Activated T-helper 17 cell treated with anti-CD3 and anti-CD28 coated beads, Interleukin-2, amount 50 U/mL, for 72 hours (primary cell): ENCODE results near the gene CHST2. TPM values are rescaled to one million over a fixed set of nuclear protein-coding genes. Genes with fewer than 3 reads are reported as not detected.

Experiments
- ATAC-seq: fragments of 150-1000 bp; cut with Tn5 transposase; replicated peaks from 2 replicates; pipeline ENCODE4 v1.10.0; 2021; ENCODE audit warnings: mild to moderate bottlenecking, moderate library complexity
- H3K27ac Mint-ChIP-seq: one replicate; pipeline ENCODE4 v1.8.0; 2022; ENCODE audit warnings: mixed read lengths
- H3K27me3 Mint-ChIP-seq: one replicate; pipeline ENCODE4 v1.8.0; 2022; ENCODE audit warnings: mixed read lengths
- H3K36me3 Mint-ChIP-seq: one replicate; pipeline ENCODE4 v1.8.0; 2022; ENCODE audit warnings: low read depth, mild to moderate bottlenecking, mixed read lengths
- H3K4me1 Mint-ChIP-seq: one replicate; pipeline ENCODE4 v1.8.0; 2022; ENCODE audit warnings: mixed read lengths
- H3K4me3 Mint-ChIP-seq: one replicate; pipeline ENCODE4 v1.8.0; 2022; ENCODE audit warnings: mild to moderate bottlenecking, mixed read lengths
- H3K9me3 Mint-ChIP-seq: one replicate; pipeline ENCODE4 v1.8.0; 2022; ENCODE audit warnings: mixed read lengths
- total RNA-seq, 2 donors: library from RNA; stranded (reverse); gene quantifications; one replicate each; pipeline ENCODE4 v1.2.3, GENCODE V29; 2022

The CHST2 gene
- total RNA-seq, 2 donors from 2014 or later: 7.9 to 8.0 TPM

GRCh38 chr3:143137435-143138036, 18.0 kb downstream of the CHST2 start:
- Mint-ChIP-seq H3K27me3 (no peaks in the 10 kb centered on the region), H3K4me3 (no peak overlapping the region), H3K4me1 (no peaks in the 10 kb centered on the region), H3K36me3 (no peaks in the 10 kb centered on the region), H3K9me3 (no peaks in the 10 kb centered on the region), H3K27ac (no peak overlapping the region)
- ATAC-seq: no peak

DNA sequence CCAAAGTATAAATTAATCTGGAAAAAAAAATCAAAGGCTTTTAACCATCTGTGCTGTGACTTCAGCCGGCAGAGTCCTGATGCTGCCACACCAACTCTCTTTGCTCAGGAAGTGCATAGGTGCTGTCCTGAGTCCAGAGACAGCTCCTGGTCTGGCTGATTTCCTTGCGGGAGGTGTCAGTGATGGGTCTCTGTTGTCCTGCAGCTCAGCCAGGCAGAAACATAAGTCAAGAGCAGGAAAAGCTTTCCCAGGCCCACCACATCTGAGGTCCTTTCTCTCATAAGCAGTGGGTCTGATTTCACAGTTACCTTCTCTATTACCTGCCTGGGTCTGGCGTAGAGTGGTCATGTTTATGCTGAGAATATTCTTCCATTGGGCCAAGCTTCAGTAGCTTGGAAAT, 19.4 kb downstream of the CHST2 start:
- no peaks in the 10 kb centered on the region for H3K27me3 Mint-ChIP-seq
- no peak overlapping the region for H3K27ac Mint-ChIP-seq
- H3K36me3 Mint-ChIP-seq: no peaks in the 10 kb centered on the region
- no peaks in the 10 kb centered on the region for H3K4me1 Mint-ChIP-seq
- no peaks in the 10 kb centered on the region for H3K9me3 Mint-ChIP-seq
- H3K4me3 Mint-ChIP-seq: no peak overlapping the region
- no peak for ATAC-seq

DNA sequence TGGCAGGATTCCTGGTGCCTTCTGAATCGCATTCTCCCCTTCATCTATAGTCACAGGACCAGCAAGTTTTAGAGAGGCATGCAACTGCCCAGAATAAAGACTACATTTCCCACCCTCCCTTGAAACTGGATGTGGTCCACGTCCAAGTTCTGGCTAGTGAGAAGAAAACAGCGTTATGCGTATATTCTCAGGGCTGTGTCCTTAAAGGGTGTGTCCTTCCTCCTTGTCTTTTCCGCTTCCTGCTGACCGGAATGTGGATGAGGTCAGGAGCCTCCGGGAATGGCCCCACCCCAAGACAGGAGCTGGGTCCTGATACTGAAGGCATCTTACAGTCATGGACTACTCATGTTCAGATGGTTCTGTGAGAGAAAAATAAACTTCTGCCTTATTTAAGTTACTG, 20.2 kb downstream of the CHST2 start:
- Mint-ChIP-seq H3K4me1 (no peaks in the 10 kb centered on the region), H3K36me3 (no peaks in the 10 kb centered on the region), H3K27ac (no peak overlapping the region), H3K9me3 (no peaks in the 10 kb centered on the region), H3K4me3 (no peak overlapping the region), H3K27me3 (no peaks in the 10 kb centered on the region)
- no peak for ATAC-seq

GRCh38 chr3:143140550-143140949, 21.0 kb downstream of the CHST2 start:
- Mint-ChIP-seq H3K4me3 (no peak overlapping the region), H3K27me3 (peaks cover 3% of the 10 kb centered on the region), H3K36me3 (no peaks in the 10 kb centered on the region), H3K9me3 (no peaks in the 10 kb centered on the region), H3K27ac (no peak overlapping the region), H3K4me1 (no peaks in the 10 kb centered on the region)
- ATAC-seq: no peak

GRCh38 chr3:143142354-143142753, 22.8 kb downstream of the CHST2 start:
- Mint-ChIP-seq H3K4me3 (no peak overlapping the region), H3K4me1 (no peaks in the 10 kb centered on the region), H3K9me3 (no peaks in the 10 kb centered on the region), H3K27ac (no peak overlapping the region), H3K27me3 (peaks cover 3% of the 10 kb centered on the region), H3K36me3 (no peaks in the 10 kb centered on the region)
- no peak for ATAC-seq

DNA sequence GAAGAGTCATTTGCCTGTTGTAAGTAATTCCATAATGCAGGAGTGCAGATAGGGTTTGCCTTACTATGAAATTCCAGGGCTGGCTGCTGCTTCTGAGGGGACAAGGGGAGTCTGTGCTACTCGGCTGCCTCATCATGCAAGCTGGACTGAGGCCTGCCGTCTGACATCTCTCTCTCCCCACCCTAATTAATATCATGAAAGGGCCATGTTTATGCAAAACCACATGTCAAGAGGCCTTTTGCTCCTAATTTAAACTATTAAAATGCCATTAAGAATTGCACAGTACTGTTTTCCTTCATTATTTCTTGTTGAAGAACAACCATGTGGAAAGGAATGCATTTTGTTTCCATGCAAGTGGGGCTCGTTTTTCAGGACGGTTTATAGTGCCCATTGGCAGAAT, 26.3 kb downstream of the CHST2 start:
- H3K27me3 Mint-ChIP-seq: peaks cover 3% of the 10 kb centered on the region
- no peak overlapping the region for H3K27ac Mint-ChIP-seq
- no peak for ATAC-seq
- H3K36me3 Mint-ChIP-seq: no peaks in the 10 kb centered on the region
- no peak overlapping the region for H3K4me3 Mint-ChIP-seq
- no peaks in the 10 kb centered on the region for H3K9me3 Mint-ChIP-seq
- H3K4me1 Mint-ChIP-seq: no peaks in the 10 kb centered on the region

- no peaks in the 10 kb centered on the region for H3K4me1 Mint-ChIP-seq
- H3K36me3 Mint-ChIP-seq: no peaks in the 10 kb centered on the region
- no peaks in the 10 kb centered on the region for H3K9me3 Mint-ChIP-seq
- H3K27ac Mint-ChIP-seq: no peak overlapping the region
- ATAC-seq: no peak
- H3K27me3 Mint-ChIP-seq: peaks cover 3% of the 10 kb centered on the region
- no peak overlapping the region for H3K4me3 Mint-ChIP-seq
Measured at GRCh38 chr3:143146486-143147274, 27.1 kb downstream of the CHST2 start.

GRCh38 chr3:143147707-143148106, 28.1 kb downstream of the CHST2 start:
- Mint-ChIP-seq H3K27ac (no peak overlapping the region), H3K27me3 (peaks cover 3% of the 10 kb centered on the region), H3K9me3 (no peaks in the 10 kb centered on the region), H3K4me1 (no peaks in the 10 kb centered on the region), H3K4me3 (no peak overlapping the region), H3K36me3 (no peaks in the 10 kb centered on the region)
- no peak for ATAC-seq

GRCh38 chr3:143150071-143150470, 30.5 kb downstream of the CHST2 start:
- Mint-ChIP-seq H3K4me1 (no peaks in the 10 kb centered on the region), H3K9me3 (no peaks in the 10 kb centered on the region), H3K4me3 (no peak overlapping the region), H3K36me3 (no peaks in the 10 kb centered on the region), H3K27ac (no peak overlapping the region), H3K27me3 (peaks cover 2% of the 10 kb centered on the region)
- no peak for ATAC-seq

DNA sequence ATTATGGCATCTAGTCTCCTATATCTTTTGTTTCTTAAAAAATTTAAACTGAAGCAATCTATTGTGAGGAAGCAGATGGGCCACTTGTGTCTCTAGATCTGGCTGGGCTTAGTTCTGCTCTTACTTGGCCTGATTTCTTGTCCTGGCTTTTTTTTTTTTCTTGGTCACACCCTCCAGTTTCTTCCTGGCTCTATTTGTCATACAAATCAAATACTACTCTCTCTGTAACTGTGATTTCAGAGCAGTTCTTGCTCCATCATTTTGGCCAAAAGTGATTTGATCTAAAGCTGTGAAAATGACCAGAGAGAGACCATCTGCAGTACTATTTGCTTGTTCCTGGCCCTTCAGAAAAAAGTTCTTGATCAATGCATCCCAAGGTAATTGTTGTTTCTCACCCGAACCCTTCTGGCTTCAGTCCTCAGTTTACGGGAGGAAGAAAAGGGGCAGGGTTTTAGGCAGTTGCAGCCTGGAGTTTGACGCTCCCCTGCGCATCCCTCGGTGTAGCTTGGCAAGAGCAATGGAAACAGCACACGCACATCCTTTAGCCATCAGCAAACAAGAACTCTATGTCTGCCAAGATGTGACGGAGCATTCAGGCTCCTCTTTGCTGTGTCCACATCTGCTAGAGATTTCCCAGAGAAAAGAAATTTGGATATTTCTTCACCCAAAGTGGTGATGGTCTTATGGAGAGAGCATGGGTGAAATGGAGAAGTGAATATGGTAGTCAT, 31.6 kb downstream of the CHST2 start:
- no peaks in the 10 kb centered on the region for H3K9me3 Mint-ChIP-seq
- ATAC-seq: no peak
- no peaks in the 10 kb centered on the region for H3K27me3 Mint-ChIP-seq
- no peaks in the 10 kb centered on the region for H3K4me1 Mint-ChIP-seq
- H3K36me3 Mint-ChIP-seq: no peaks in the 10 kb centered on the region
- no peak overlapping the region for H3K27ac Mint-ChIP-seq
- H3K4me3 Mint-ChIP-seq: no peak overlapping the region

- no peak for ATAC-seq
- no peaks in the 10 kb centered on the region for H3K36me3 Mint-ChIP-seq
- no peak overlapping the region for H3K27ac Mint-ChIP-seq
- H3K27me3 Mint-ChIP-seq: no peaks in the 10 kb centered on the region
- H3K4me1 Mint-ChIP-seq: no peaks in the 10 kb centered on the region
- no peaks in the 10 kb centered on the region for H3K9me3 Mint-ChIP-seq
- H3K4me3 Mint-ChIP-seq: no peak overlapping the region
Measured at GRCh38 chr3:143152043-143152442, 32.5 kb downstream of the CHST2 start.

DNA sequence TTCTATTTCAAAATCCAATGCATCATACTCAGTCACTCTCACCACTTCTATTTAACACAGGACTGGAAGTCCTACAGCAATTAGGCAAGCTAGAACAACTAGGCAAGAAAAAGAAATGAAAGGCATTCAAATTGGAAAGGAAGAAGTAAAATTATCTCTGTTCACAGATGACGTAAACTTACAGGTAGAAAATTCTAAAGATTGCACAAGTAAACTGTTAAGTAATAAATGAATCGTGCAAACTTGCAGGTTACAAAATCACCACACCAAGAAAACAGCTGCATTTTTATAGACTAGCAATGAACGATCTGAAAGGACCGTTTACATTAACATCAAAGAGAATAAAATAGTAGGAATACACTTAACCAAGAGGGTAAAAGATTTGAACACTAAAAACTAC, 36.2 kb downstream of the CHST2 start:
- no peaks in the 10 kb centered on the region for H3K36me3 Mint-ChIP-seq
- peaks cover 14% of the 10 kb centered on the region for H3K4me1 Mint-ChIP-seq
- H3K4me3 Mint-ChIP-seq: no peak overlapping the region
- no peak for ATAC-seq
- no peaks in the 10 kb centered on the region for H3K9me3 Mint-ChIP-seq
- peaks cover 4% of the 10 kb centered on the region for H3K27me3 Mint-ChIP-seq
- no peak overlapping the region for H3K27ac Mint-ChIP-seq

GRCh38 chr3:143158014-143158988, 38.7 kb downstream of the CHST2 start:
- Mint-ChIP-seq H3K27me3 (peaks cover 4% of the 10 kb centered on the region), H3K36me3 (no peaks in the 10 kb centered on the region), H3K4me3 (peak overlapping the region; percentile 28), H3K4me1 (peaks cover 24% of the 10 kb centered on the region), H3K9me3 (no peaks in the 10 kb centered on the region), H3K27ac (peak overlapping the region; percentile 78)
- peak; percentile 93 for ATAC-seq

DNA sequence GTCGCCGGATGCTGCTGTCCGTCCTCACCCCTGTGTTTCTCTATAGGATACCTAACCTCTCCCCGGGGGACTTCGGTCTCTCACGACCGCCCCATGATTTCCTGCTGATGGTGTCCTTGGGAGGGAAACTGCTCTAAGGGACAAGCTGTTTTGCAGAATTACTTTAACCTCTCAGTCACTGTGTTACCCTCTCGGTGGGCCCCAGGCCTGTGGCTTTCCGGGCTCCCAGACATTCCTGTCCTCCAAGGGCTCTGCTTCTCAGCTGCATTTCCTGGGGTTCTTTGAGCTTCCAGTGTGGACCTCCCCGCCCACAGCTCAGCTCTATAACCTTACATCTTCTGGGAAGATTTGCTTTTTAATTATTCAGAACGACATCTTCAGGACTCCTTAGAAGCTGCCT, 40.9 kb downstream of the CHST2 start:
- Mint-ChIP-seq H3K36me3 (no peaks in the 10 kb centered on the region), H3K4me1 (peaks cover 46% of the 10 kb centered on the region)
- no peak for ATAC-seq

More for the DNA sequence above, 40.9 kb downstream of the CHST2 start:
- Mint-ChIP-seq H3K27me3 (peaks cover 4% of the 10 kb centered on the region), H3K4me3 (no peak overlapping the region), H3K9me3 (peaks cover 5% of the 10 kb centered on the region), H3K27ac (no peak overlapping the region)
